Keratinocyte (primary cell): ENCODE results near the gene MYMX. TPM values are rescaled to one million over a fixed set of nuclear protein-coding genes. Genes with fewer than 3 reads are reported as not detected.

Source experiments
- DNase-seq: peaks from one replicate; pipeline ENCODE4 v3.0.0-alpha.2; 2011; ENCODE audit warnings: low read depth, missing footprints, low spot score
- FAIRE-seq: peaks from 2 replicates; lab custom pipeline; 2011; peaks lifted over from hg19 to GRCh38; lab: Jason Lieb, UNC
- H2AFZ ChIP-seq: 2 replicates; pipeline ENCODE4 v1.6.0; 2012; ENCODE audit warnings: low read length, control low read depth, inconsistent platforms; ENCODE audit not compliant: control insufficient read depth
- H3K27ac ChIP-seq: 2 replicates; pipeline ENCODE4 v1.5.1; 2011; ENCODE audit warnings: low read length; ENCODE audit not compliant: control insufficient read depth, insufficient read depth
- H3K27me3 ChIP-seq: 3 replicates; pipeline ENCODE4 v1.6.0; 2011; ENCODE audit warnings: low read length; ENCODE audit not compliant: control insufficient read depth, insufficient read depth; ENCODE audit errors: extremely low read depth
- H3K36me3 ChIP-seq, 2 experiments: 2 replicates in 1 of 2; 3 replicates in 1 of 2; pipeline ENCODE4 v1.5.1; 2011; ENCODE audit warnings: low read length in 2 of 2, mild to moderate bottlenecking in 1 of 2; ENCODE audit not compliant: control insufficient read depth in 2 of 2, insufficient read depth in 2 of 2; ENCODE audit errors: extremely low read depth in 1 of 2
- H3K4me1 ChIP-seq: 3 replicates; pipeline ENCODE4 v1.5.1; 2011; ENCODE audit warnings: low read length; ENCODE audit not compliant: control insufficient read depth, insufficient read depth; ENCODE audit errors: extremely low read depth
- H3K4me2 ChIP-seq: 3 replicates; pipeline ENCODE4 v1.6.0; 2011; ENCODE audit warnings: low read depth, low read length; ENCODE audit not compliant: control insufficient read depth, insufficient read depth; ENCODE audit errors: extremely low read depth
- H3K4me3 ChIP-seq, 3 experiments: fragments of 200-600 bp in 1 of 3; sonication (generic) in 1 of 3; 2 replicates in 2 of 3; 3 replicates in 1 of 3; pipeline ENCODE4 v1.5.1; 2011 to 2016; ENCODE audit warnings: low read length in 3 of 3, mild to moderate bottlenecking in 3 of 3, control low read depth in 2 of 3, inconsistent platforms in 1 of 3, low read depth in 1 of 3, mixed read lengths in 1 of 3, mixed run types in 1 of 3, moderate library complexity in 1 of 3; ENCODE audit not compliant: control insufficient read depth in 2 of 3, insufficient read depth in 2 of 3; ENCODE audit errors: extremely low read depth in 1 of 3
- H3K79me2 ChIP-seq: 2 replicates; pipeline ENCODE4 v1.6.0; 2012; ENCODE audit warnings: low read length; ENCODE audit not compliant: control insufficient read depth, insufficient read depth
- H3K9ac ChIP-seq: 3 replicates; pipeline ENCODE4 v1.6.0; 2011; ENCODE audit warnings: low read length; ENCODE audit not compliant: control insufficient read depth, insufficient read depth; ENCODE audit errors: extremely low read depth
- H3K9me1 ChIP-seq: 3 replicates; pipeline ENCODE4 v1.6.0; 2011; ENCODE audit warnings: low read length; ENCODE audit not compliant: control insufficient read depth, insufficient read depth; ENCODE audit errors: extremely low read depth
- H3K9me3 ChIP-seq: 2 replicates; pipeline ENCODE4 v1.5.1; 2012; ENCODE audit warnings: low read depth, low read length; ENCODE audit not compliant: control insufficient read depth
- H4K20me1 ChIP-seq: 3 replicates; pipeline ENCODE4 v1.6.0; 2011; ENCODE audit warnings: low read length; ENCODE audit not compliant: control insufficient read depth, insufficient read depth; ENCODE audit errors: extremely low read depth
- CTCF ChIP-seq, 3 experiments: IDR thresholded peaks in 1 of 3; conservative IDR thresholded peaks in 1 of 3; optimal IDR thresholded peaks in 1 of 3; 2 replicates in 2 of 3; 3 replicates in 1 of 3; pipeline versions ENCODE3 to v1.5.1; 2011; ENCODE audit warnings: low read length in 3 of 3, mild to moderate bottlenecking in 3 of 3, moderate library complexity in 2 of 3, control low read depth in 1 of 3, inconsistent platforms in 1 of 3; ENCODE audit not compliant: insufficient read depth in 2 of 3; ENCODE audit errors: extremely low read depth in 1 of 3
- EZH2 ChIP-seq: IDR thresholded peaks from one replicate; pipeline ENCODE4 v1.6.1; 2012; ENCODE audit warnings: inconsistent platforms, mild to moderate bottlenecking, low read length, moderate library complexity
- dilution Hi-C: fragments of 300-500 bp; cut with MboI; formaldehyde crosslinking; loops from one replicate; pipeline ENCODE4 v1.7.0; 2020; ENCODE audit warnings: low sequenced_read_pairs; ENCODE audit not compliant: extremely low pct_ligation_motif_present
- polyA plus RNA-seq, 5 experiments: library from polyadenylated mRNA; depleted of rRNA in 3 of 5; stranded (reverse) in 3 of 5; stranded (forward) in 1 of 5; unstranded in 1 of 5; fragments of >200 nt; gene quantifications; 1 replicate in 1 of 5; 2 replicates in 3 of 5; 3 replicates in 1 of 5; pipeline versions ENCODE4 v1.2.1 to v1.2.3, GENCODE V29; 2011 to 2012; ENCODE audit warnings: missing spikeins in 2 of 5, low read depth in 1 of 5, low replicate concordance in 1 of 5

MYMX gene
- polyA plus RNA-seq, 1 donor (not counting 4 experiments of a cell fraction or from before 2014, with no cell fraction given) = 0.09 TPM

GRCh38 chr6:44243345-44243744, 26.6 kb downstream of the MYMX start:
- H3K79me2 ChIP-seq = peaks cover 15% of the 10 kb centered on the region
- H3K4me3 ChIP-seq = no peak overlapping the region
- H3K27me3 ChIP-seq = no peaks in the 10 kb centered on the region
- DNase-seq (no peak), FAIRE-seq (no peak)
- H3K9me3 ChIP-seq = no peaks in the 10 kb centered on the region
- no peak overlapping the region for H3K27ac ChIP-seq
- no peak overlapping the region for H3K4me2 ChIP-seq
- H3K9me1 ChIP-seq = no peaks in the 10 kb centered on the region
- H4K20me1 ChIP-seq = peaks cover 11% of the 10 kb centered on the region
- H3K4me1 ChIP-seq = peaks cover 18% of the 10 kb centered on the region
- TF ChIP-seq EZH2 = no peak
- no peak for TF ChIP-seq CTCF (optimal IDR thresholded peaks at IDR 0.05 in 1 of 3, IDR thresholded peaks at IDR 0.05 in 1 of 3, conservative IDR thresholded peaks at IDR 0.05 in 1 of 3; ENCODE audit: extremely low read depth in 1 of 3, insufficient read depth in 2 of 3, low read length in 3 of 3)
- H2AFZ ChIP-seq = no peak overlapping the region
- dilution Hi-C loops = no loop called here
- no peaks in the 10 kb centered on the region for H3K36me3 ChIP-seq
- no peak overlapping the region for H3K9ac ChIP-seq

- peaks cover 16 to 20% of the 10 kb centered on the region in 2 experiments for H3K36me3 ChIP-seq
- H3K79me2 ChIP-seq = peaks cover 36% of the 10 kb centered on the region
- peak overlapping the region; percentile 90 for H2AFZ ChIP-seq
- H3K9ac ChIP-seq = peak overlapping the region; percentile 100
- FAIRE-seq (no peak), DNase-seq (no peak)
- peak overlapping the region; percentile 91 for H3K4me2 ChIP-seq
- no peak overlapping the region for H3K27ac ChIP-seq
- H3K4me3 ChIP-seq = peak overlapping the region; percentile 97 to 100 (median 99)
- no peaks in the 10 kb centered on the region for H3K27me3 ChIP-seq
- H3K9me3 ChIP-seq = no peaks in the 10 kb centered on the region
- TF ChIP-seq EZH2 (no peak), CTCF (optimal IDR thresholded peaks at IDR 0.05 in 1 of 3, IDR thresholded peaks at IDR 0.05 in 1 of 3, conservative IDR thresholded peaks at IDR 0.05 in 1 of 3; ENCODE audit: extremely low read depth in 1 of 3, insufficient read depth in 2 of 3, low read length in 3 of 3) (no peak)
- dilution Hi-C loops = no loop called here
- H3K9me1 ChIP-seq = peaks cover 5% of the 10 kb centered on the region
- peaks cover 19% of the 10 kb centered on the region for H3K4me1 ChIP-seq
- peaks cover 30% of the 10 kb centered on the region for H4K20me1 ChIP-seq
These were observed 28.7 kb downstream of the MYMX start for GRCh38 chr6:44245391-44245911.
